GDM1 (cell line): Measurements from ENCODE around the gene NPAS3.

ENCODE experiments used
- DNase-seq: peaks from one replicate; lab custom pipeline; 2025; lab: John Stamatoyannopoulos, UW

Gene NPAS3

DNA sequence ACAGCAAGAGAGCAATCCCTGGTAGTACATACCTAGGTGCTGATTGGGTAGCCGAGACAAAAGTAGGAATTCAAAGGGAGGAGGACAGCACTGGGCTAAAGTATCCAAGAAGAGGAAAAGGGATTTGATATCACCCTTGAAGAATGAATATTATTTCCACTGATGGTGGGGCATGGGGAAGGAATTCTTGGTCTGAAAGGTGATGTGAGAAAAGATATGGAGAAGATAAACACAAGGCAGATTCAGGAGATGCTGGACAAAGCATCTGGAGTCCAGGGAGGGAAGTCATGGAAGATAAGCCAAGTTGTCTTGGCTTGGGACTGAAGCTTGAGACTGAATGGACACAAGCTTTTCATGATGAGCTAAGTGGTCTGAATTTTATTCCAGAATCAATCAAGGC is 818.2 kb downstream of the NPAS3 start:
- no peak for DNase-seq

DNA sequence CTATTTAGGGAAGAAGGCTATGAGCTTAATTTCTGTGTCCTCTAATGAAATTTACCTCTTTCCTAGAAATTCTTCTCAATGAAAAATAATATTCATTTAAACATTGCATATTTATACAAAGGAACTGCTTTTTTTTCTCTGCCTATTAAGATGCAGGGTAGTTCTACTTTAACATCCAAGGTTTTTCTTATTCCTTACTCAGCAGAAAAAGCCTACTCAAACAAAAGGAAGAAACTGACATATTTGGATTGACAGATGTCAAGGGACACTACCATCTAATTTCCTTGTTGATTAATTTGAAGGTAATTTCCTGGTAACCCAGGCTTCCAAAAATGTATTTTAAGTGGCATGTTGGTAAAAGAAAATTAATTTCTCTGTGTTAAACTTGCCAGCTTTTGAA is 819.9 kb downstream of the NPAS3 start:
- DNase-seq: no peak

DNA sequence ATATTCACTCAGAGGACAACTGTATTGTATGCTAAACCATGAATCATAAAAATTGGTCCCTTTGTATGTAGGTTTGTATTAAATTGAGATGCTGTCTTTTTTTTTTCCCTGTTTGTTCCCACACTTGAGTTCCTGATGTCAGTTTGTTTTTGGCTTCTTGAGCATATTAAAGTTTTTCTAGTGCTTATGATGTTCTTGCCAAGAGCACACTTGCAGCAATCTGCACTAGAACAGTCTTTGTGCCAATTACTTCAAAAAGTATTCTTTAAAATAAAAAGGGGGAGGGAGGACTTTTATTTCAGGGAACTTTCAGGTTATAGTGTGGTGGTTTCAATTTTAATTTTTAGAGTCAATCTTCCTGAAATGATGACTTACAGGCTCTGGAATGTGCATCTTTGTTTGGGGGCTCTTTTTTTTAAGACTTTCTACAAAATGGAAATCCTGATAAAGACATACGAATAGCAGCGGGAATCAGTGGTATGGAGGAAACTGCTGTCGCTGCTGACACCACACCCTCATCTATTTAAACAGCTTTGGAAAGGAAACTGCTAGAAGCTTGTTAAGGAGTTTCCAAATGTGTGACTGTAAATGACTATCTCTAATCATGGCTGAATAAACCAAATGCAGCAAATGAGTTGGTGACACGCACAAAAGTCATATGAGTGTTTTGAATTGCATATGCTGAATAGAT is 823.6 kb downstream of the NPAS3 start:
- no peak for DNase-seq

DNA sequence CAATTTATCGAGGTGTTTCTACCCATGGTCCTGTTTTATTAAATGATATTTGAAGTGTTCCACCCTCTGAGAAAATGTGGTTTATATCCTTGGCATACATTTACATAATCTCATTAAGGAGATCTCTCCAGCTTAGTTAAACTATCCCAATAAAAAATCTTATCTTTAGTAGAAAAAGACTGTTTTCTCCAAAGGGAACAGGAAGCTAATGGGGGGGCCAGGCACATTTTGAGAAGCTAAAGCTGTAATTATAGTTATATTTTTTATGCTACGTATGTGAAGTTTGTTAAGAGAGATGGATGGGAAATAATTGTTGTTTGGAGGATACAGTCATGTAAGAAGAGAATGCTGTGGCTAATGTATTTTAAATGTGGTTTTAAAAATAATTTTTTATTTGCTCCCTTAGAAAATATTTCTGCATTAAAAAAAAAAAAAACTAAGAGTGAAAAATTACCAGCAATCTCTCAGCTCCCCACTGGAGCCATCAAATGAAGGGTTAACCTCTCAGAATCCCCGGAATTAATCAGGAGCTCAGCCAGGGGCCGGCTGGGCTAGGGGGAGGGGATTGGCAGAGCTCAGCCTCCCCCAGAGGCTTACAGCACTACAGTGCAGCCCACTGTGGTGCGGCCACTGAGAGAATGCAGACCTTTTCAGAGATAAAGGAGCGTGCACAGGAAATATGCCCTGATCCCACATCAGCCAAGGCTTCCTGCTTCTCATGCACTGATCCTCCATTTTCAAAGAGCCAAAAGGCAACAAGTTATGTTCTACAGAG is 826.4 kb downstream of the NPAS3 start:
- no peak for DNase-seq

DNA sequence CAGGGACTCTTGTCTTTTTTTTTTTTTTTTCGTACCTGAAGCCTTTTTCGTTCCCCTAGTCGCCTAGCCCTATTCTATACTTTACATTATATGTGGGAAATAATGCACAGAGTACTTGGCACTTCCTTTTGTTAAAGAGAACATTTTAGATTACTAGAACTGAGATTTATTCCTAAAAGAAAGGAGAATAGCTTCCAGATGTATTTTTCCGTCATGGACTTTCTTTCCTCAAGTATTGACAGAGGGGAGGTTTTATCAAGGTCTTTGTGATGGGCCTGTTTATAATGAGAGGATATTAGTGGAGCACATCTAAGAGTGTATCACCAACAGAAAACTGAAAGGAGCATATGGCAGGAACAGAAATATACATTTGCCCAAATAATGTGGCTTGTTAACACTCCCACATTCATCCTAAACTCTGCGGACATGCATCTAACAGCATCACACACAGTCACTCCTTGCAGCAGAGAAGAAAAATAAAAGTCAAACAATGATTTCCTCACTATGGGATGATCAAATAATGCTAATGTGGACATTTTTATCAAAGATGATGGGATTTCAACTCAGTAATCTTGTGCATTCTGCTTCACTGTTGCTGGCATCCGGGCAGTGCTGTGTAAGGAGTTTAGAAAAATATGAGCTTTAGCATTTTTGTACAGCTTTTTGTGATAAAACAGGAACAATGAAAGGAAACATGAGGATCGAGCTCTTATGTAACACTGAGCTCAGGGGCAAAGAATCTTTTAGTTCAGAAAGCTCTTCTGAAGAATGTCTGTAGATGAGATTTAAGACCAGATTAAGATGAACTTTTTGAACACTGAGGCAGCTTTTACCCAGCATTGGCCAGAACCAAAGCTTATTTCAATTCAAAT is 829.1 kb downstream of the NPAS3 start:
- no peak for DNase-seq

DNA sequence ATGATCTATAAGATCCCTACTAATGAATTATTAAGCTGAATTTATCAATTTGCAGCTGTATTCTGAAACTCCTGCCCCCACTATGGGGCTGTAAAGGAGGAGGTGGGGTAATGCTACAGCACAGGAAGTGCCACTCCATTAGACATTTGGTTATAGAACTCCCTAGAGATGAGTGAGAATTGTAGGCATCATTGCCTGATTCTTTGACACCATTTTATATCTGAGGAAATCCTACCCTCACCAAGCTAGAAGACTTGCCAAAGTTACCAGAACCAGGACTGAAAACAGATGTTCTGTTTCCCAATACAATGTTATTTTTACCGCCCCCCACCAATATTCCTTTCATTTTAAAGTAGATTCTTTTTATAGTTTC is 829.8 kb downstream of the NPAS3 start:
- no peak for DNase-seq

DNA sequence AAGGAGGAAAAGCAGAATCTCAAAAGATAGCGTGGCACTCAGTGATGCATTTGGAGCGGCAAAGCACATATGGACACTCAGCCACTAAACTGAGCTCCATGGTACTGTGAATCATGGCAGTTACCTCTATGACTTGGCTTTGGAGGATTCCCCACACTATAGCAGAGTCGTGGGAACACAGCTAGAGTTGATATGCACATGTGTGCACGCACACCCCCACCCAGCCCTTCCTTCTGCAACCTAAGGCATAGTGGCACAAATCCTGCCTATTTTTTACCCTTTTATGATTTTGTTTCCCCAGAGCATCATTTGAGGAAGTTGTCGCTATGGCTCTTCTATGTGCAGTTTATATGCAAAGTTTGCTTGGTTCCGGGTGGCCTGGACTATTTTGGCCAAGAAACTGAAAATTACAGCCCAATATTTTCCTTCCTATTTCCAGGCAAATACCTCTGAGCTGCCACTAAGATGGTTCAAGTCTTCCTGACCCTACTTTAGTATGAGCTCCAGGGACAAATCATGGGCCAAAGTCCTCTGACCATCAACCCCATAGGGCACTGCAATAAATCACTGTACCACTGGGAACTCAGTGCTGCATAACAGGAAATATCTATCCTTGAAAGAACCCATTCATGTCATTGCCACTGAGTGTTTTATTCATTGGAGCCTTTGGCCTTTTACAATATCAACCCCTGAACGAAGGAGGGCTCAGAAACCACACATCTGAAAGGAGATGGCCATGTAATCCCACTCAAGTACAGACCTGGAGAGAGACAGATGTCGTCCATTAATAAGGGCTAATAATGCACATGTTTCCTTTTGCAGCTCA is 834.7 kb downstream of the NPAS3 start:
- no peak for DNase-seq

DNA sequence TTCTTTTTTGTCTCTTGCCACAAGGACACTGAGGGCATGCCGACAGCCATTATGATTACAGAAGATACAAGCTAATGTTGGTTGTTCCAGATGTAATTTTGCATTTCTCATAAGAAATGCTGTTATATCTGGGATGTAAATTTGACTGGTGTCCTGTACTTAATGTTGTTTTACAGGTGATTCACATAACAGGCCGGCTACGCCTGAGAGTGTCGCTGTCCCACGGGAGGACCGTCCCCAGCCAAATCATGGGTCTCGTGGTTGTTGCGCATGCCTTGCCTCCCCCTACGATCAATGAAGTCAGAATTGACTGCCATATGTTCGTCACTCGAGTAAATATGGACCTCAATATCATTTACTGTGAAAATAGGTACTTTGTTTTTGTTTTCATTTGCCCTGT is 835.5 kb downstream of the NPAS3 start:
- DNase-seq: no peak

DNA sequence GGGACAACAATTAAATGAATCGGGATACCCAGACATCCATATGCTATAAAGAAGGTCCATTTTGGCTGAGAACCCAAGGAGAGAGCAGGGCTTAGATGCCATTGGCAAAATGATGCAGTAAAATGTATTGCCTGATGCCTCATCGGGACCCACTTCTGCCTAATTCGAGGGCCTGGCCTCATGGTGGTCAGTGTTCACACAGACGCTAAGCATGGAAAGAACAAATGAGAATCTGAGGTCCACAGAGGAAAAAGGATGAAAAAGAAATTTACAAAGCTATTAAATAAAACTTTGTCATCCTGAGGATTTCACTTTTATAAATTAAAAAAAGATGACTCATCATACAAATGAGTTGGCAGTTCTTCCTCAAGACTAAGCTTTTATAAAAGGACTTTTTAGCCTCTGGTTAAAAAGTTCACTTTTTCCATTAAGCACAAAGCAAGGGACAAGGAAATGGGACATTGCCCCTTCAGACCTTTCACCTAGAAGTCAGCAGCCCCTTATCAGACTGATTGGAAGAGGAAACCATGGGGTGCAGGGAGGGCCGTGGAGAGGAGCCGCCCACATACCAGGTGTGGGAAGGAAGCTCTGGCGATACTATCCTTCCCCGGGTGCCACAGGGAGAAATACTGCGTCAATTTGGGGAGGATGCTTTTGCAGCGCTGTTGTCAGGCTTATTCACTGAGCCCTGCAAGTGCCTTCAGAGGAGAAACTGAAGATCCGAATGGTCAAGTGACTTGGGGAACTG is 836.2 kb downstream of the NPAS3 start:
- no peak for DNase-seq

DNA sequence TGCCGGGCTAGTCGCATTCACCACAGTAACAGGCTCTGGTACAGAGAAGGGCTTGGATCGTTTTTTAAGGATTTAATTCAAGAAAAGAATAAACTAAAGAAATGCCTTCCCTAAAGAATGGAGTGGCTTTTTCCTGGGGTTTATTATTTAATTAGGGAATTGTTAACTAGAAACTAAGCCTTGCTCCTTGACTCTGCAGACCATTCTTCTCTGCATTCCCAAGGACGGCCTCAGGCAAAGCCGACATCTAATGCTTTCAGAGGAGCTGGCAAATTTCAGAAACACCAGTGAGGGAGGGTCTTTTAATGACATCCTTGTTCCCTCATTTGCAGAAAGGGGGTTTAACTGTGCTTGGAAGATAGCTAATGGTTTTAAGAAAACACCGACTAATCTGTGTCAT is 838.2 kb downstream of the NPAS3 start:
- no peak for DNase-seq

DNA sequence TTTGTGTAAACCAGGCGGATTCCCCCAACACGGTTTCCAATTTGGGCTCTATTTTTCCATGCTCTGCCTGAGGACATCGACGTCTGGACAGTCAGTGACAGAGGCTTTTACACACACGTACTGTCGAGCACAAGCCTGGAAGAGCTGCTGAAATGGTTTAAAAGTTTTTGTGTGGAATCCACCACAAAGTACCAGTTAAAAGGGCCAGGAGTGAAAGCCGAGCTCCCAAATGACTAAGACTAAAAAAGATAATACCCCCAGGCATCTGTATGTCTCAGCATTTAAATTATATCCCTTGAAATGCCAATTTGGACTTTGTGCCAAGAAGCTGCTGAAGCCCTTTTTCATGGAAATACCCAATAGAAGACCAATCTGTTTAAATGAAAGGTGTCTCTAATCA is 839.0 kb downstream of the NPAS3 start:
- DNase-seq: no peak

DNA sequence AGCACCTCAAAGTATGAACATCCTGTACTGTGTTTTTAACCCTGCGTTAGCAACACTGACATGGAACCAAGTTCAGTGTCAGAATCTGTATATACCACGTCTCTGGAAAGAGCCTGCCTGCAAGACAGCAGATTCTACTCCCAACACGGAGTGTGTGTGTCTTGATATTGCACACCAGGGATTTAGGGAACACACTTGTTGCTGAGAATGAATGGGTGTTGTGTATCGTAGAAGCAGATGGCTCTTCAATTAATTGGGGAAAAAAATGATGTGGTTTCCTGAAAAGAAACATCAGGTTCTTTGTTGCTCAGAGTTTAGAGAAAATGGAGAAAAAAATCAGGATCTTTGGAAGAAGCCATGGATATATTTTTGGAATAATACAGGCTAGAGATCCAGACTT is 841.4 kb downstream of the NPAS3 start:
- no peak for DNase-seq

DNA sequence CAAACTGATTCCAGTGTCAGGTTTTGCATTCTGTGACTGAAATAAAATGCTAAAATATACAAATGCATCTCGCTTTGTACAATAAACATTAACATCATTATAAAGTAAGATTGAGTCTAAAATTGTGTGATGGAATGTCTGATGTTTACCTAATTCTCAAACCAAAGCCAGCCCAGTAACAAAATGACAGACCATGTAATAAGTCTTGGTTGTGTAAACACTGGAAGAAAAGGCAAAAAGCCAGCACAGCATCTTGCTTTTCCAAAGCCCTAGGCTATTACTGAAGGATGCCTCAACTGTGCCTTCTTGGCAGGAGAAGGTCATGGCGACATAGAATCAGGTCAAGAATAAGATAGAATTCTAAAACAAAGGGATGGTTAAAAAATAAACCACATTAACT is 842.6 kb downstream of the NPAS3 start:
- no peak for DNase-seq

DNA sequence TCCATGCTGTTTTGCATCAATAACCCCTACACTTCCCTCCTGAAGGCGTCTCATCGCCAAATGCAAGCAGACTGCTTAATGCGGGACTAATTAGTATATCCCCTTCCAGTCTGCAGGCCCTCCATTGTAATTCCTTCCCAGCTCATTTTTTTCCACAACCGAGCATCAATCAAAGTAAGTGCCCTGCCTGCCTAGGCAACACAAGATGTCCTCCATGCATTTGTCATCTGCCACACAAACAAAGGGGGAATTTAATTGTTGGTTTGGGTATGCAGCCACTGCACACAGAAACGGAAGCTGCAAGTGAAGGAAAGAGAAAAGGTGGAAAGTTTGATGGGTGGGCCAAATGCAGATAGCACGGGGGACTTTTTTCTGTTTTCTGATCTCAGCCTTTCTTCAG is 844.2 kb downstream of the NPAS3 start:
- DNase-seq: no peak

DNA sequence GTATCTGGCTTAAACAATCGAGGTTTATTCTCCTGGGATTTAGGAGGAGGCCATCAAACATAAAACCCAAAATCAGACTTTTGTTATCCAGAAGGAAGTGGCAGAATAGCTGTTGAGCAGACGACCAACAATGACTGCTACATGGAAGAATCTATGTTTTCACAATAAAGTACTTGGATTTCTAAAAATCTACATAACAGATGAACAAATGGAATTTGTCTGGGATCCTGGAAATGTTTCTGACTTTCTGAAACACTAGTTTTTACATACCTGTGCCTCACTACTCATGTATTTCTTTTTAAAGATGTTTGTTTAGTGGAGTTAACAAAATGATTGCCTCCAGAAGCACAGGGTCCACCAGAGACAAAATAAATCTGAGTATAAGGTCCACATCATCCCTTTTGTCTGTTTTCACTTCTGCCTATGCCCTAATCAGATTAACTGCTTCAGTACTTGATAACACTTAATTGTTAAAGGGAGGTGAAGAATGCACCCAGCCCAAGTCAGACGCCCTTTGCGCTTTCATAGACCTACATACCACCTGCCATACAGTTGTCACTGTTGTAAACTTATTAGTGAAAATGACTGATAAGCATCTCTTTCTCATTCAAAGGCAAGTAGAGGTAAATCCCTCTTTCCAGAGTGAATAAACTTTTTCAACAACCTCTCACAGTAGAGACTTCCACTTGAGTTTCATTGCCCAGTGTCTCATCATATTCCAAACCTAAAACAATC is 847.6 kb downstream of the NPAS3 start:
- no peak for DNase-seq

DNA sequence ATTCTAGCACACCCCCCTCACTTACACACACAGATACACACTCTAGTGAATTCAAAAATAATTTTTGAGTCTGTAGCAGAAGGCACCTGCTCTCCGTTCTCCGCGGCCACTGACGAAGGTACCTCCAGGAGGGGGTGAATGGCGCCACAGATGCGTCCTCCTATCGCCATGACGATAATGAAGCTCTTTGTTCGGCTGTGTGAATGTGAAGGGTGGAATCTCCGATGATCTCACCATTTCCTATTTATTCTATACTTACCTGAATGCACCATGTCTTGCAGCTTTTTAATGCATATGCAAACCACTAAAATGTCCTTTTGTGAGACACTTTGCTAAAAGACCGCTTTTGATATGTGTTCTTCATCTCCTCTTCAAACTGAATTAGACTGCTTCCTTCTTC is 849.5 kb downstream of the NPAS3 start:
- DNase-seq: no peak

DNA sequence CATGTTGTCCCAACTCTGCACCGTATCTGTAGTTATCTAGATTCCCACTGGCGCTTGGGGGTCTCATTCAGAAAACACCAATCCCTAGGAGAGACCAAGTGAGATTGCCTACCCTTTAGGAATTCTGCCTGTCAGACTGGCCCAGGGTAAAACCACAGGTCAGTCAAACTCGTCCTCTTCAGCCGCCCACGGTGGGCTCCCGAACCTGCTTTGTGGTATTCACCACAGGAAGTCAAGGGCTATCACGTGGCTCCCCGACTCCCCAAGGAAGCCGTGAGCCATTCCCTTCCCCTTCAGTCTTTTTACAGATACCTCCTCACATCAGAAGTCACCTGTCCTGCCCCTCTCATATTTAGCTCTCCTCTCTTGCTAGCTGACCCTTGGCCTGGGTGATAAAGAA is 852.3 kb downstream of the NPAS3 start:
- DNase-seq: no peak

DNA sequence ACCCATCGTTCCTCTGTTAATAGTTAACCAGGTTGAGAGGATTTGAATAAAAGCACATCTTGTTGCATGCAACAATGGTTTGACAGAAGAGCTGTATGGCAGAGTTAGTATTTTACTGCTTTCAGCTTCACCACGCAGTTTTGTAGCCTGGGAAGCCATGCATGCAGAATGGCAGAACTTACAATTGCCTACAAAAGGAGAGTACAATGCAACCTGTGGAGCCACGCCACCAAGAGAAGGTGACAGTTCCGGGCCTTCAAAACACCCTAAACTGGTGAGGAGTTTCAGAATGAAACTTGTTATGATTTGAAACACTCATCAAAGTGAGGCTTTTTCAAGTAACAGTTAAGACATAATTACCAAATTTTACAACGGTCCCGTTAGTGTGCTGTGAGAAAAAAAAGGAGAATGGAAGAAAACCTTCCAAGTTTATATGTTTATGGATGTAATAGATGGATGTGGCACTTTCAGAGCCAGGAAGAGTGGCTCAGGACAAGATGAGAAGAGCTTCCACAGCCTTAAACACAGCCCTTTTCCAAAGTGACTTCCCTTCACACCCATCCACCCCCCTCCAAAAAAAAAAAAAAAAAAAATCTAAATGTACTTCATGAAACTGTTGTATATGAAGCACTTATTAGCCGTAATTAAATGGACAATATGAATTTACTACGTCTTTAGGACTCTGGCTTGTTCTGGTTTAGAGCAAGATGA is 853.5 kb downstream of the NPAS3 start:
- no peak for DNase-seq

DNA sequence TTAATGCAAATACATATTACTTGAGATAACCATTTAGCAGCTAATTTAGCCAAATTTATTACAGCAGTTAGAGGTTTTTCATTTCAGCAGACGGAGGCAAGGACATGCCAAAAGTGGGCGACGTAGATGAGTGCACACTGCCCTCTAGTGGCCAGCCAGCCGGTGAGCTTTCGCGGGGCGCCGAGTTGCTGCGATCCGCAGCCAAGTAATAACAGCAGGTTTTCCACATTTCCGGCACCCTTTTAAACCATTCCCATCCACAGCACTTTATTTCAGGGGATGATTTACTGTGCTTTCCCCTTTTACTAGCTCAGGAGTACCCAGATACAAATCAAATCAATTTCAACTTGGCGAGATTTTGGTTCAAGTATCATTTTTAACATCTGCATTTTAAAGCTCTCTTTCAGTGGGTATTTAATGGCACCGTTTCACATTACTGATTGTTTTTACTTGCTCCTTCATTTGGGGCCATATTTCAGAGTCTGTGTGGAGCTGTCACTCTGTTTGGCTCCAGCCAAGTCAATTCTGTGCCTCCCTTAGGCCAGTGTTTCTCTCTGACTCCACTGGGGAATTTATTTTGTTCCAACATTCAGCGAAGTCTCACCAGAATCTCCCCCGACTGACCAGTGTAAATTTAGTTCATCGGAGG is 854.2 kb downstream of the NPAS3 start:
- DNase-seq: peak; percentile 13
